Loucy (cell line): ENCODE results near the gene FAM193A.
"Not testable (repeated sequence)": the region's sequence is repeated elsewhere in the genome, so short reads cannot be mapped to it uniquely, and the experiment has no call there.

ENCODE experiments used
- H2AFZ ChIP-seq: fragments of 200-600 bp; sonication (generic); 2 replicates; pipeline ENCODE4 v1.6.0; 2016; ENCODE audit warnings: antibody characterized with exemption, mild to moderate bottlenecking, low read length, moderate library complexity
- H3F3A ChIP-seq: fragments of 200-600 bp; 2 replicates; pipeline ENCODE4 v1.6.0; 2016; ENCODE audit warnings: antibody characterized with exemption, low read depth, mild to moderate bottlenecking
- H3K27me3 ChIP-seq: fragments of 200-600 bp; sonication (generic); 2 replicates; pipeline ENCODE4 v1.6.1; 2014; ENCODE audit warnings: low read length, mild to moderate bottlenecking; ENCODE audit not compliant: insufficient read depth, poor library complexity, severe bottlenecking
- H3K36me3 ChIP-seq: fragments of 200-600 bp; sonication (generic); 2 replicates; pipeline ENCODE4 v1.6.1; 2016; ENCODE audit warnings: low read length; ENCODE audit not compliant: insufficient read depth
- H3K4me1 ChIP-seq: fragments of 200-600 bp; sonication (generic); 2 replicates; pipeline ENCODE4 v1.5.1; 2014; ENCODE audit warnings: low read length, mild to moderate bottlenecking; ENCODE audit not compliant: insufficient read depth, poor library complexity, severe bottlenecking
- H3K4me2 ChIP-seq: fragments of 200-600 bp; sonication (generic); 2 replicates; pipeline ENCODE4 v1.6.0; 2014; ENCODE audit warnings: antibody characterized with exemption, low read length, low read depth, mild to moderate bottlenecking; ENCODE audit not compliant: poor library complexity, severe bottlenecking
- H3K4me3 ChIP-seq: fragments of 200-600 bp; sonication (generic); 2 replicates; pipeline ENCODE4 v1.5.1; 2014; ENCODE audit warnings: low read length, mild to moderate bottlenecking, mixed read lengths; ENCODE audit not compliant: poor library complexity, severe bottlenecking
- H3K79me2 ChIP-seq: fragments of 200-600 bp; sonication (generic); 2 replicates; pipeline ENCODE4 v1.6.1; 2014; ENCODE audit warnings: low read length; ENCODE audit not compliant: insufficient read depth
- H3K9ac ChIP-seq: fragments of 200-600 bp; sonication (generic); 2 replicates; pipeline ENCODE4 v1.6.0; 2014; ENCODE audit warnings: mild to moderate bottlenecking, low read depth, low read length, moderate library complexity; ENCODE audit not compliant: poor library complexity, severe bottlenecking
- H3K9me2 ChIP-seq: fragments of 200-600 bp; sonication (generic); replicated peaks from 2 replicates; pipeline ENCODE4 v1.6.1; 2016; ENCODE audit warnings: low read depth, low read length, mixed read lengths
- H3K9me3 ChIP-seq: fragments of 200-600 bp; sonication (generic); 2 replicates; pipeline ENCODE4 v1.6.1; 2014; ENCODE audit warnings: mild to moderate bottlenecking, antibody characterized with exemption, low read length, low read depth; ENCODE audit not compliant: insufficient read depth
- H4K20me1 ChIP-seq: fragments of 200-600 bp; sonication (generic); 2 replicates; pipeline ENCODE4 v1.6.0; 2014; ENCODE audit warnings: antibody characterized with exemption, low read length, mild to moderate bottlenecking; ENCODE audit not compliant: insufficient read depth, poor library complexity, severe bottlenecking
- CTCF ChIP-seq: fragments of 200-600 bp; sonication (generic); conservative IDR thresholded peaks from 2 replicates; pipeline ENCODE4 v1.5.1; 2014; ENCODE audit warnings: mild to moderate bottlenecking, antibody characterized with exemption, low read length
- EZH2phosphoT487 ChIP-seq: fragments of 200-600 bp; IDR thresholded peaks from 2 replicates; pipeline ENCODE4 v1.6.1; 2018; ENCODE audit warnings: antibody characterized with exemption, mild to moderate bottlenecking, moderate library complexity, borderline replicate concordance

The FAM193A gene

GRCh38 chr4:2634014-2634413 lies 97.6 kb downstream of the FAM193A start:
- no peaks in the 10 kb centered on the region for H3K9me3 ChIP-seq
- no peak overlapping the region for H3K4me3 ChIP-seq
- no peaks in the 10 kb centered on the region for H3K27me3 ChIP-seq
- H4K20me1 ChIP-seq, result no peaks in the 10 kb centered on the region
- H3K9ac ChIP-seq, result no peak overlapping the region
- H3K4me2 ChIP-seq, result no peak overlapping the region
- no peaks in the 10 kb centered on the region; the same call in 1 of the 2 replicates for H3K79me2 ChIP-seq
- H3K36me3 ChIP-seq, result peaks cover 85% of the 10 kb centered on the region
- TF ChIP-seq CTCF (no peak), EZH2phosphoT487 (no peak)
- no peaks in the 10 kb centered on the region for H3K9me2 ChIP-seq
- H2AFZ ChIP-seq, result no peak overlapping the region
- H3F3A ChIP-seq, result no peaks in the 10 kb centered on the region
- H3K4me1 ChIP-seq, result no peaks in the 10 kb centered on the region

- Histone ChIP-seq H3K4me2 (no peak overlapping the region), H3K4me1 (no peaks in the 10 kb centered on the region), H4K20me1 (no peaks in the 10 kb centered on the region), H2AFZ (no peak overlapping the region), H3K27me3 (no peaks in the 10 kb centered on the region), H3K4me3 (no peak overlapping the region), H3K9me2 (no peaks in the 10 kb centered on the region), H3K9ac (no peak overlapping the region), H3F3A (no peaks in the 10 kb centered on the region), H3K36me3 (peaks cover 84% of the 10 kb centered on the region), H3K9me3 (no peaks in the 10 kb centered on the region), H3K79me2 (no peaks in the 10 kb centered on the region; the same call in 1 of the 2 replicates)
- no peak for TF ChIP-seq EZH2phosphoT487
These were observed 99.9 kb downstream of the FAM193A start for GRCh38 chr4:2636331-2636730.

- H3K9me3 ChIP-seq, H3K9ac ChIP-seq, H3K27me3 ChIP-seq, H3K4me1 ChIP-seq, H3K9me2 ChIP-seq, H4K20me1 ChIP-seq, H2AFZ ChIP-seq, H3K79me2 ChIP-seq, H3K4me3 ChIP-seq, H3K4me2 ChIP-seq, H3F3A ChIP-seq: not testable (repeated sequence)
- H3K36me3 ChIP-seq, result peaks cover 81% of the 10 kb centered on the region
These were observed 100.5 kb downstream of the FAM193A start for GRCh38 chr4:2636994-2637393.

GRCh38 chr4:2637956-2638552 lies 101.6 kb downstream of the FAM193A start:
- Histone ChIP-seq H3K79me2 (no peaks in the 10 kb centered on the region; the same call in 1 of the 2 replicates), H3K36me3 (peaks cover 81% of the 10 kb centered on the region), H4K20me1 (no peaks in the 10 kb centered on the region), H3K4me2 (no peak overlapping the region), H2AFZ (no peak overlapping the region), H3F3A (no peaks in the 10 kb centered on the region), H3K9me2 (no peaks in the 10 kb centered on the region), H3K27me3 (no peaks in the 10 kb centered on the region), H3K4me3 (no peak overlapping the region), H3K9ac (no peak overlapping the region), H3K4me1 (no peaks in the 10 kb centered on the region), H3K9me3 (no peaks in the 10 kb centered on the region)
- no peak for TF ChIP-seq EZH2phosphoT487
- TF ChIP-seq CTCF, result no peak
